GM21717 (cell line): ENCODE measurements around the gene ACTR3C.
A peak's percentile ranks its signal among the peaks of the same experiment; 100 is the strongest.
"Not testable (repeated sequence)": the region's sequence is repeated elsewhere in the genome, so short reads cannot be mapped to it uniquely, and the experiment has no call there.

Source experiments
- ATAC-seq: cut with Tn5 transposase; IDR thresholded peaks from one replicate; pipeline ENCODE4 v1.9.1; 2021; ENCODE audit warnings: mild to moderate bottlenecking, moderate library complexity; ENCODE audit not compliant: unreplicated experiment

The ACTR3C gene

DNA sequence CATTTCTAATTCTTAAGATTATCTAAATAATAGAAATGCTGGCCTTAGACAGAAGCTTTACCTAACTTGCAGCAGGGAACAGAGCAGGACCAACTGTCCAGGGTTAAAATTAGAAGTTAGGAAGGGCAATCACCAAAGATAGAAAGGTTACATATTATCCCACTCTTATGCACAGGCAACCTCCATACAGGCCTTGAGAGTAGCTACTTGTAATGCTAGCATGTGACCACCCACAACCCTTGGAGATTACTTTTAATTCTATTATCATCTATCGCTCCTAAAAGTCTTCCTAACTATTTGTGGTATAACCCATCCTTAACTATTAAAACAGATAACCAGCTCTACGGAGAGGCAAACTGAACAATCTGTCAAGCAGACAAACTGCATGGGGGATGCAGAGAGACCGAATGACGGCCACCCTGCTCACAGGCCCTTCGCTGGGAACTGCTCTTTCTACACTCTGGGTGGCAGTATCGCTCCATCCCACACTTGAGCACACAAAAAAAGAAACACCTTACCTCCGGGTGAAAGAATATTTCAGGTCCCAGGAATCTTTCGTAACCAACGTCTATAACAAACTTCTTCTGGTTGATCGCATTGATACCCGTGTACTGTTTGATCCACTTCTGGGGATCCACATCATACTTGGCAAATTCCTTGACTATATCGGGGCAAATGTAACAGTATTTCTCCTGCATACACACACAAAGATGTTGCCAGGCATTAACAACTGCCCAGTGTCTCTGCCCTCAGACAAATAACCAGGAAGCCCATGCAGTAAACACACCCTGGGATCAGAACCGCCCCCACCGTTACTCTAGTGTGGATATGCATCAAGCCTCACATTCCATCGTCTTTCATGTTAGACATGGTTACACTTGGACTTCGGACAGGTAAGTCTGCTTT, 37.2 kb downstream of the ACTR3C start:
- not testable (repeated sequence) for ATAC-seq

DNA sequence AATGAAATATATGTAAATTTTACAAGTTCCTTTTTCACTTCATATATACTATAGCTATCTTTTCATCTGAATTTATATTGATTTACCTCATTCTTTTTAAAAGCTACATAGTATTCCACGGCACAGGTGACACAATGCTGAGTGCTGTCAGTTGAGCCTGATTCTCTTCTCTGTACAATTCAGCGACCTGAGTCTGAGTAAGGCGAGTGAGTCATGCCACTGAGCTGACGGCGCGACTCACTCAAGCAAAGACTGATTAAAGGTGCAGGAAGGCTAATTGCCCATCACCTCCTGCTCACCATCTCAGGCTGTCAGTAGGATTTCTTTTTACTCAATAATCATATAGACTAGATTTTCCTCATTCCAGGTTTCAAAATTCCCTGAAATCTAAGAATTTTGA, 39.7 kb downstream of the ACTR3C start:
- ATAC-seq: not testable (repeated sequence)

DNA sequence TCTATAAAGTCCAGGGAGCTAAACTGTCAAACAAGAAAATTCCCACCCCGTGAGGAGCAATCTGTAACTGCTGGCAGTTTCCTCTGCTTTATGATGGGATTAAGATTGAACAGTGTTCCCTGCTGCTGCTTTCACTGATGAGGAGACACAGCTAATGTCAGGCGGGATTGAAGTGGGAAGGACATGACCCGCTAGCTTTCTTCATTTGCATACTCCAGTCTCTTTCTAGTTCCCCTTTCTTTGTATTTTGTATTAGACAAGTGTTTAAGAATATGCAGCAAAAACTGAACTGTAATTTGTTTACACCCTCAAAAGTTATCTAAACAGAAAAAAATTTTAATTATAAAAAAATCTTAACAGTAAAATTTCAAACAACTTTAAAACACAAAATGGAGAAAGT, 40.2 kb downstream of the ACTR3C start:
- ATAC-seq: not testable (repeated sequence)

DNA sequence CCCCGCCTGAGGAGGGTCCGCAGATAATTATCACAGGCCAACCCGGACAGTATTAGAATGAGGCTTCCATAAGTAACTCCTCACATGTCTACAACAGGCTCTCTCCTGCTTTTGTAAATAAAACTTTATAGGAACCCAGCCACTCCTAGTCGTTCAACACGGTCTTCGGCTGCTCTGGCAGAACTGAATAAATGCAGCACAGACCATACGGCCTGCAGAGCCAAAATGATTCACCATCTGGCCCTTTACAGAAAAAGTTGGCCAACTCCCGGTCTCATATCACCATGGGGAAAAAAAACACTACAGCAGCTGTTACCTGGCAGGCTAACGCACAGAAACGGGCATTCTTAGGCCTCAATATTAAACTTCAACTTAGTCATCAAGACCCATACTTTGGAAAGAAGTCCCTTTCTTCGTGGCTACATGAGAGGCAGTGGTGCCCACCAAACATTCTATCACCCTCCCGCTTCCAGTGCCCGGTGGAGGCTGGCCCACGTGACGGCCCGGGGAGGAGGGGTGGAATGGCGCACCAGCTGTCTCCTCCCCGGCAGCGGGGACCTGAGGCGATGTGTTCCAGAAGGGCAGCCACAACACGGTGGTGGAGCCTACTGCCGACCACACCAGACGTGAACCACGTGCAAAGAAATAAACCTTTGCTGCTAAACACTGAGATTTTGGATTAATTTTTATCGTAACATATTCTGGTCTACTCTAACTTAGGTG, 41.5 kb downstream of the ACTR3C start:
- ATAC-seq: not testable (repeated sequence)

DNA sequence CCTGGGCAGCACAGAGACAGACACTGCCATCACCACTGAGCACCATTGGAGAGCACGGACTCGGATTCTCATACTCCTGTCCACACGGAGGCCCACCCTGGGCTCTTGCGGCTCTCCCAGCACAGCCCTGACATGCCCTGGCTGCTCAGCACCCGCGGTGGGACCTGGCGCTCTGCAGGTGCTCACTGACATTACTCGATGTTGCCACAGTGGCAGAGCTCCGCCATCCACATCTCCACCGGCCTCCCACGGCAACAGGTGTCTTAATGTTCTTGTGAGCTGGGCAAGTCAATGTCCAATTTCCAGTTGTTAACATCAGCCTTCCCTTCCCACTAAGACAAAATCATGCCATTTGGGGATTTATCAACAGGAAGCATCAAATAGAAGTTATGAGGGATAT, 45.0 kb downstream of the ACTR3C start:
- ATAC-seq: not testable (repeated sequence)

DNA sequence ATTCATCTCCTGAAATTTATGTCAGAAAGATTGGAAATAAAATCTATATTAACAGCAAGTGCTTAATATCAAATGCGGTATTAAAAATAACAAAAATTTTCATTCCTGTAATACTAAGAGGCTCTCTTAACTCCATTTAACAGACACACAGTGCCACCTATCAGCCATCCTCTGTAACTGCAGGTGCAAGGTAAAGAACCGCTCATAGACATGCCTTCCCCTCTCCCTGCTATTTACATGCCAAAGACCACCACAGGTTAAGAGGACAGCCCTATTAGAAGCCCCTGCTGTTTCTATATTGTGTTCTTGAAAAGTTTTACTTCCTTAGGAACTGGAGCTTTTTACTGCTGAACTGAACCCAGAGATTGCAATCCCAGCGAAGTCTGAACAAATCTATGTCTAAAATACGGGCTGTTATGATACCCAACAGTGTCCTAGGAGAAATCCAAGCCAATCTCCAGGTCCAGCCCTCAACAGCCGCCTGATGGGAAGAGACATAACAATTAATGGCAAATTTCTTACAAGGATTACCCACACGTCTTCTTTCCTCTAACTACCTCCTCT, 47.1 kb downstream of the ACTR3C start:
- ATAC-seq: peak; percentile 73

DNA sequence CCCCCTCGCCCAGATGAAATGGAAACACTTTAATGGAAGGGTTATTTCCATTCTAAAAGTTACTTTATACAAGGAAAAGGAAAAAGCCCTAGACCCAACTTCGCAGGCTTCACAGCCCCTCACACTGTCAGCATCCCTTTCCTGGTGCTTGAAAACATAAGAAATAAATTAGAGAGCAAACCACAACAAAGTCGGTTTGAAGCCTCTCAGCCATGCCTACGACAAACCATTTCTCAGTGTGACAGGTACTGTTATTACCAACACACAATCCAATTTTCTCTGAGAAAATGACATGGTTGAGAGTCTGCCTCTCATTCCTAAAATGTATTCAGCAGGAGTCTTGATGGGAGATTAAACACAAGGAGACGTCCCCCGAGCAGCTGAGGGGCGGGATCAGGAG, 51.4 kb downstream of the ACTR3C start:
- ATAC-seq: not testable (repeated sequence)

DNA sequence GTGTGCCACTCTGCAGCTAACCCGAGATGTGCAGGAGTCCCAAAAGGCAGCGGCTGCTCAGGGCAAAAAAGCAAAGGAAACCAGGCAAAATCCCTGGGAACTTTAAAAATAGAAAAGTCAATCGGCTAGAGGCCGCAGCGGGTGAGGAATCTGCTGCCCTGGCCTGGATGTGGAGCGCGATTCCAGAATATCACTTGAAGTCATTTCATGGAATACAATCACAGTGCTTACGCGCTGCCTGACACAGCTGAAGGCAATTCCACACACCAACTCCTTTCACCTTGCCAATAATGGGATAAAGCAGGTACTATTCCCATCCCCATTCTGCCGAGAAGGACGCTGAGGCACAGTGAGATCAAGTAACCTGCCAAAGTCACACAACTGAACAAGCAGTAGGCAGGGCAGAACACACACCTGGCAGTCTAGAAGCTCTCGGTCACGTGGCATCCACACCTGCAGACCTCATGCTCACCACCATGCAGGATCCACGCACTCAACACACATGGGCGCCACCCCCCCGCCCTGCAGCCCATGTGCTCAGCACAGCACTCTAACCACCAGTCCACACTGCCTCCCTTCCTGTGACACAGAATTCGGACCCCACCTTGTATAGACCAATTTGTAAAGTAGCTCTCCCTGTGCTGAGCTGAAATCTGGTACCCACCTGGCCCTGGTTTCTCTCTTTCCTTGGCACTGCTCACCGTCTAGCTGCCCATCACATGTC, 53.1 kb downstream of the ACTR3C start:
- ATAC-seq: not testable (repeated sequence)

DNA sequence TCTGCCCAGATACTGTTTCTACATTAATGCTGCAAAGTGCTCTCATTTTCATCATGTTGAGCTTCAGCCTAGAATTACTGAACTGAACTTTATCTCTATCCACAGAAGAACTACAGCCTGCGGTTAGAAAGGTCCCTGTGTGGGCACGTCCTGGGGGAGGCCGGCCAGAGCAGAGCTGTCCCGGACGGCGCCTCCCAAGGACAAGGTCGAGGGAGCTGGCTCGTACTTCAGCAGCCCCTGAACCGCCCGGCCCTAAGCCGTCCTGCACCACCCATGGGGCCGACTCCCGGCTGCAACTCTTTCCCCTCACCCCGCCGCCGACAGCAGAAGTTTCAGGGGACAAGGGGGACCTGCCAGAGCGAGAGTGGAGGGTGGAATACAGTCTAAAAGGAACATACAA, 54.5 kb downstream of the ACTR3C start:
- not testable (repeated sequence) for ATAC-seq

DNA sequence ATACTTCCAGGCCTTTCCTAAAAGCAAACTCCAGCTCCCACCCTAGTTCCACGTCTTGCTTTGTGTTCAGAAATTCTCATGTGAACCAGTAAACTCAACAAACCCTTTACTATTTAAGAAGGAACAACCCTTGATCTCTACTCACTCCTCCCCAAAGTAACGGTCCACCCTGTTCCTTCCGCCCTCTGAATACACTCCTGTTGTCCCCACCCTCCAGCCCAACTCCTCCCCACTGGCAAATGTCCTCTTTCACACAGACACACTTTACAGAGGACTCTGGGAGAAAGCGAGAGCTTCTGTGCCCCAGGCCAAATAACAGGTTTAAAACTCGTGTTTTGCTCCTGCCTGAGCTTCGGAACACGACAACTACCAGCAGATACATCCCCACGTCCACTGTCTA, 55.1 kb downstream of the ACTR3C start:
- not testable (repeated sequence) for ATAC-seq

DNA sequence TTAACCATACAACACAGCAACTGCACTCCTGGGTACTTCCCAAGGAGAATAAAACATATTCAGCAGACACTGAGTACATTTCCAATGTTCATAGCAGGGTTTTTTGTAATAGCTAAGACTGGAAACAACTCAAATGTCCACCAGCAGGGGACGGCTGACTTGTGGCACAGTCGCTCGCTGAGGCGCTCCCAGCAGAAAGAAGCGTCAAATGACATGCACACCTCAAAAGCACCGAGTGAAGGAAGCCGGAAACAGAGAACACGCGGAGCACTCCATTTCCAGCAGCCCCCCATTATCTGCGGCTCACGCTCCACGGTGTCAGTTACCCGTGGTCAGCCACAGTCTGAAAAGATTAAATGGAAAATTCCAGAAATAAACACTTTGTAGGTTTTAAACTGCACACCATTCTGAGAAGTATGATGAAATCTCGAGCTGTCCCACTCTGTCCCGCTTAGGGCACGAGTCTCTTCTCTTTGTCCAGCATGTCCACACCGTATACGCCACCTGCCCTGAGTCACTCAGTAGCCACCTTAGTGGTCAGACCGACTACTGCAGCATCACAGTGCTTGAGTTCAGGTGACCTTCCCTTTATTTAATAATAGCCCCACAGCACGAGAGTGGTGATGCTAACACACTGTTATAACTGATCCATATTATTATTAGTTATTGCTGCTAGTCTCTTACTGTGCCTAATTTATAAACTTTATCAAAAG, 56.2 kb downstream of the ACTR3C start:
- ATAC-seq: not testable (repeated sequence)

DNA sequence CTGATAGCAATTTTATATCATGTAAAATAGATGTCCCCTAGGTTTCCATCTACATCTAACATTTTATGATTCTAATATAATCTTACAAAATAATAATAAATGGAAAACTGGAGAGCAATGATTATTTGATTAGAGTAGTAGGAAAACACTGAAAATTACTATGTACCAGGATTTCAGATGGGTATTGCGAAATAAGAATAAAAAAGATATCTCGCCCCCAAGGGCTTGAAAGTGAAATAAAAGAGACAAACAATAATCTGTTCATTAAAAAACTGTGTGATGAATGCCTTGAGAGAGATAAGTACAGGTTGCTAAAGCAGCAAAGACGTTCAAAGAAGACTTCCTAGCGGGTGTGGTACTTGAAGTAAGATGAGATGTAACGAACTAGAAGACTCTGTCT, 60.7 kb downstream of the ACTR3C start:
- not testable (repeated sequence) for ATAC-seq

DNA sequence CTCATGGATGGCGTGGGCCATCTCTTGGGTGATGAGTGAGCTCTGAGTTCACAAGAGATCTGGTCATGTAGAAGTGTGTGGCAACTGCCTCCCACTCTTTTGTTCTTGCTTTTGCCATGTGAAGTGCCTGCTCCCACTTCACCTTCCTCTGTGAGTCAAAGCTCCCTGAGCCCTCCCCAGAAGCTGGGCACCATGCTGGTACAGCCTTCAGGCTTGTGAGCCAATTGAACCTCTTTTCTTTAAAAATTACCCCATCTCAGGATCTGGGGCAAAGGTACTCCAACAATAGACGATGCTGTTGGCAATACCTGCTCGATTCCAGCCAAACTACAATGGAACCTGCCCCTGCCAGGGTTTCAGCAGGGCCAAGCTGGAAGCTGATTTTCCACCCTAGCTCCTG, 75.6 kb downstream of the ACTR3C start:
- not testable (repeated sequence) for ATAC-seq

DNA sequence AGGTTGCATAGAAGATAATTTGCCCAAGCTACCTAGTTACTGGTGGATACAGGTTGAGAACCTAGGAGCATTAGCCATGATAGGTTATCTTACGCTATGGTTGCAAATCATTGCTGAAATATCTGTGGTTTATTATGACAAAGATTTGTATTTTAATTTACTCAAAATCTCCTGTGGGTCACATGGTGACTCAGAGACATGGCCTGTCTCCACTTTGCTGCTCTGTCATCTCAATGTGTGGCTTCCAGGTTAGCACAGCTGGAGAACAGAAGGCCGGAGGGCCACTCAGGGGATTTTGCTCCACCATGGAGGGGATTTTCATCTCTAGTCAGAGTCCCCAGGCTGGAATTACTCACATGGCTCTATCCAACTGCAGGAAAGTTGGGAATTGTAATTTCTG, 78.1 kb downstream of the ACTR3C start:
- ATAC-seq: not testable (repeated sequence)

DNA sequence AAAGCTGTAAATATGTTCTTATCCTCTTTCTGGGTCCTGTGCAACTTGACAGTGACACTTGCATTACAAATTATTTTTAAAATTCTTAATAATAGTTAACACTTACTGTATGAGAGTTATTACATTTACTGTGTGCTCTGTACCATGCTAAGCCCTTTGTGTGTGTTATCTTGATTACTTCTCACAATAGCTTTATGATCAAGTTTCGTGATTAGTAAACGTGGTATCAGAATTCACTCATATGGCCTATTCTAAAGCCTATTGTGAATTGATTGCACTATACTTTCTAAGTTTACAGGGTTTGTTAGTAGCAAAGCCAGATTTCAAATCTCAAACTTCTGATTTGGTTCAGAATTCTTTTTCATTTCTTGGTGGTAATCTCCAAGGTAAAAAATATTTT, 80.4 kb downstream of the ACTR3C start:
- not testable (repeated sequence) for ATAC-seq

DNA sequence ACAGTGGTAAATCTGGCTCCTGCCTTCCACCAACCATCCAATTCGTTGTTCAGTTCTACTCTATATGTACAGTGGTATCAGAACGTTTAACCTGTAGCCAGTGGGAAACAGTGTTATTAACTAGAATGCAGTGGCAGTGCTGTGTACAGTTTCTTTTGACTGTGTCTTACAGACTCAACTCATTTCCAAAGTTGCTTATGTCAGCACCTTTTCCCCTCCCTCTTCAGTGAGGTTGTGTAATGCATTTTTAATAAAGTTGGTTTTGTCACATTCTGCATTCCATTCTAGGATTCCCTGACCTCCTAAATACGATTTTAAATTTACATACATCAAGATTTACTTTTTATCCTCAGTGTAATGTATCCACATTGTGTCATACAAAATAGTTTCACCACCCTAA, 97.9 kb downstream of the ACTR3C start:
- ATAC-seq: not testable (repeated sequence)

DNA sequence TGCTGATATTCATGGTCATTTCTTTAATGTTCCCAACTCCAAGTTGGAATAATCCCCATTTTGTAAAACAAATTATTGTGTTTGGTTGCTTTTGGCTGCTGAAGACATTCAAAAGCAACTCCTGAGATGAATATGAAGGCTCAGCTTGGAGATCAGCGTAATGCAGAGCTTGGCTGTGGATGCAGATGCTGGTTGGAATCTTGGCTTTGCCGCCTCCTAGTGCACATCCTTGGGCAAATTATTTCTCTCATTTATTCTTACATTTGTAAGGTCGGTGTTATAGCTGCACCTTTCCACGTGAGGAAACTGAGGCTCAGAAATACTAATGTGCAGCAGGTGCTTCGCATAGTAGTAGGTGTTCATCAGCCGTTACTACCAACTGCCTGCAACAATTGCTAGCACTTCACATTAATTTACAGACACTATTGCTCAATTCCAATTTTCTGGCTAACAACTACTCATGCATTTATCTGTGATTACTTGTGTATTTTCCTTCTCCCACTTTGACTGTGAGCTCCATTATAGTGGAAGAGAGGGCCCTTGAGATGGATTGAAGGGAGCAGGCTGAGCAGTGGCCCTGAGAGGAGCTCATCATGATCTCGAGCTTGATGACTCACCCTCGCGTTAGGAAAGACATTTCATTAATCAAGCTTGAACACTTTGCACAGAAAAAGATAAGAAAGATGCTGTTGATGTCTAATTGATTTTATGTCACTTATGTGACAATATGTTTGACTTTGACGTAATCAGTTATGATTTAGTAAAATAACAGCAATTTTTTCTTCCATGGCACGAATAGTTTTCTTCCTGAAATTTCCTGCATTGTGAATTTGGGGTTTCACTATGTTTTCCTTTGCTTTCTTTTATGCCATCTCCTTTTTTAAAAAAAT, 101.0 kb downstream of the ACTR3C start:
- not testable (repeated sequence) for ATAC-seq

DNA sequence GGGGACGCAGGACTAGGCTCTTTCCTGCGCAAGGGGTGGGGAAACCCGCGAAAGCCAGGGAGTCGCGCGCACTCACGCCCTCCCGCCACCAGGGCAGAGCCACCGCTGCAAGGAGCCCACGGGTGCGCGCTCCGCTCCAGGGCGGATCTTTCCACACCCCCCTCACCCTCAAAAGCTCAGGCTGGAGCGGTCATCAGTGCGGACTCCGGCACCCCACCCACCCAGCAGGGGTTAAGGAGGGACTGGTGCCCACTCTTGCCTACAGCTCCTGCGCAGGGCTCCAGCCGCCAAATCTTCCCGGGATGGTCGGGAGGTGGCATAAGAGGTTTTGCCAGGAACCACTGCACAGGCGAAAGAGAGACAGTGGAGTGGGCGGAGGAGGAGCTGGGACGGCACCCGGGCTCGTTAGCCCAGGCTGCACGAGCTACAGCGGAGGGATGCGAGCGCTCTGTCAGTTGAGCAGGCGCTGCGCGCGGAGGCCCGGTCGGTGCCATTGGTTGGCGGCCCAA, 102.6 kb downstream of the ACTR3C start:
- ATAC-seq: not testable (repeated sequence)
